A549 treated with dexamethasone at 1 μM for 4 hours (cell line): Measurements from ENCODE around the gene IQCE. TPM values are rescaled to one million over a fixed set of nuclear protein-coding genes. Genes with fewer than 3 reads are reported as not detected.

Experiments
- total RNA-seq: library from RNA; stranded (reverse); fragments of 200-300 nt; extraction: Qiagen RNA extraction; gene quantifications from 5 replicates; pipeline ENCODE4 v1.2.3, GENCODE V29; 2022

Gene IQCE, protein sequence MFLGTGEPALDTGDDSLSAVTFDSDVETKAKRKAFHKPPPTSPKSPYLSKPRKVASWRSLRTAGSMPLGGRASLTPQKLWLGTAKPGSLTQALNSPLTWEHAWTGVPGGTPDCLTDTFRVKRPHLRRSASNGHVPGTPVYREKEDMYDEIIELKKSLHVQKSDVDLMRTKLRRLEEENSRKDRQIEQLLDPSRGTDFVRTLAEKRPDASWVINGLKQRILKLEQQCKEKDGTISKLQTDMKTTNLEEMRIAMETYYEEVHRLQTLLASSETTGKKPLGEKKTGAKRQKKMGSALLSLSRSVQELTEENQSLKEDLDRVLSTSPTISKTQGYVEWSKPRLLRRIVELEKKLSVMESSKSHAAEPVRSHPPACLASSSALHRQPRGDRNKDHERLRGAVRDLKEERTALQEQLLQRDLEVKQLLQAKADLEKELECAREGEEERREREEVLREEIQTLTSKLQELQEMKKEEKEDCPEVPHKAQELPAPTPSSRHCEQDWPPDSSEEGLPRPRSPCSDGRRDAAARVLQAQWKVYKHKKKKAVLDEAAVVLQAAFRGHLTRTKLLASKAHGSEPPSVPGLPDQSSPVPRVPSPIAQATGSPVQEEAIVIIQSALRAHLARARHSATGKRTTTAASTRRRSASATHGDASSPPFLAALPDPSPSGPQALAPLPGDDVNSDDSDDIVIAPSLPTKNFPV
- total RNA-seq = 7.8 to 13.0 TPM (median 12.2 TPM) in 5 replicates

DNA sequence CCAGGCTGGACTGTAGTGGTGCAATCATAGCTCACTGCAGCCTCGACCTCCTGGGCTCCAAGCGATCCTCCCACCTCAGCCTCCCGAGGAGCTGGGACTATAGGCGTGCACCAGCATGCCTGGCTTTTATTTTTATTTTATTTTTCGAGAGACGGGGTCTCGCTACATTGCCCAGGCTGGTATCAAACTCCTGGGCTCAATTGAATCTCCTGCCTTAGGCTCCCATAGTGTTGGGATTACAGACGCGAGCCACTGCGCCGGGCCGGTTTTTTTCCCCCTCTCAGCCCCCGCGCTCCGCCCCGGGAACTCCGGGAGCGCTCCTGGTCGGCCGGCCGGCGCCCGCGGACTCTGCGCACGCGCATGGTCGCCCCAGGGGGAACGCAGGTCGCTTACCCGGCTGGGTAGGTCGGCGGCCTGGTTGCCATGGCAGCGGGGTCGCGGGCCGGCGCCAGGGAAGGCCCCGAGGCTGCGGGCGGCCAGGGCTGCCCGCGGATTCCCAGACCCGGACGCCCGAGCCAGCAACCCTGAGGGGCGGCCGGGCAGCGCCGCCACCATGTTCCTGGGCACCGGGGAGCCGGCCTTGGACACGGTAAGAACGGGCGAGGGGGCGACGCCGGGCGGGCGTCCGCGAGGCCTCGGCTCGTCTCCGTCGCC is at the start of gene IQCE:
TSS of gene IQCE (plus strand) at position 351 of the 654 bp plus-strand sequence. CDS start at position 554, 203 bp downstream.

DNA sequence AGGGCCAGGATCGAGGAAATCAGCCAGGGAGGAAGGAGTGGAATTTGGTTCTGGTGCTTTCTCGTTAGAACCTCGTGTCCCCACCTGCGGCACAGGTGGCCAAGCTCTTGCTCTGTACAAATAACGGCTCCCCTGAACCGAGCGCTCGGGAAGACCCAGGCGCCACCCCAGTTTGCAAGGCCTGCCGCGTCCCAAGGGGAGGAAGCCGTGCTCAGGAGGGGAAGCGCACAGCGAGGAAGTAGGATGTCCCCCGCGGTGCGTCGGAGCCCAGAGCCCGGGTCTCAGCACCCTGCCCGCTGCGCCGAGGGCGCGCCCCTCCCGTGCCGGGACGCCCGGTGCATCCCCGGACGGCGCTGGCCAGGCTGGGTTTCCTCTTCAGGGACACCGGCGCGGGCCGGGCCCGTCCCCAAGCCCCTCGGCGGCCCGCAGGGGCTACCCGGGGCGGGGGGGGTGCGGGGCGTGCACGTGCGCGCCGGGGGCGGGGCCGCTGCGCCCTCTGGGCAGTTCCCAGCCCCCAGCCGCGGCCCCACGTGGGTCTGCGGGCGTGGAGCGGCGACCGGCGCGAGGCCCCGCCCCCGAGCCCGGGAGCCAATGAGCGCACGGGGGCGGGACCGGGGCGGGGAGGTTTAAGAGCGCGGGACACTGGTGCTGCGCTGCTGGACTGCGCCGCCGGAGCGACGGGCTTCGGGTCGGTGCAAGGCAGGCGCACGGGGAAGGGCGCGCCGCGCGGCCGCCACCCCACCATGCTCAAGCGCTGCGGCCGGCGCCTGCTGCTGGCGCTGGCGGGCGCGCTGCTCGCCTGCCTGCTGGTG is 39.5 kb upstream of the IQCE start, which contains the start of gene LFNG:
TSS of gene LFNG (plus strand) at position 656 of the 812 bp plus-strand sequence. CDS start at position 744, 88 bp downstream.

DNA sequence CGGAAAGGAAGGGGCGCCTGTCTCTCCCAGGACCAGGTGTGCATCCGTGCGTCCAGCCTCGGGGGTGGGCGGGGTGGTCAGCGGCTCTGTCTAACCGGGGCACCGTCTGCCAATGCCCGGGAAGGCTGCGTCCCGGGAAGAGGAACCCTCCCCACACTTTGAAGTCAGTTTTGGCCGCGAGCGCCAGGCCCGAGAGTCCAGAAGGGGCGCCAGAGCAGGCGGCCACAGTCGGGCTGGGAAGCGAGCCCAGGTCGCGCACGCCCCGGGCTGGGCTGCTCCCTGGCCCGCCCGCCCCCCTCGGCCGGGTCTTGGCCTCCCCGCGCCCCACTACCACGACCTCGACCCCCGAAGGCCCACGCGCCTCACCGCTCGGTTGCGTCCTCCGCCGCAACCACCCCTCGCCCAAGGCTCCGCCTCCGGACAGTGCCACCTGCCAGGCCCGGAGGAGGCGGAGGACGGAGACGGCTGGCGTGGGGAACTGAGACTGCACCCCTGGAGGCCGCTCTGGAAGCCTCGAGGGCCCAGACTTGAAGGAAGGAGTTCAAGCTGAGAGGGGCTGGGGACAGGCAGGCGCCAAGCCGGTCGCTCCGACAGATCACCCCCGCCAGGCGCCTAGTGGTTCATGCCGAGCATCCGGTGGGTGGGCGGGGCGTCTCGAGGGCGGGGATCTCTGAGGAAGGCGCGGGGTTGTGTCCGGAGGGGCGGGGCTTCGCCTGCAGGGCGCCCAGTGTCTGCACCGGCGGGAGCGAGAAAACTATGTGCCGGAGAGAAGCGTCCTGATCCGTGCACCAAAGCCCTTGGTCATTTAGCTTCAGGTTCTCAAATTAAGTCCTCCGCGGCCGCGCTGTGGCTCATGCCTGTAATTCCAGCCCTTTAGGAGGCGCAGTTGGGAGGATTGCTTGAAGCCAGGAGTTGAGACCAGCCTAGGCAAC is 3.4 kb upstream of the IQCE start, which contains the start of gene BRAT1:
TSS of gene BRAT1 (minus strand) at position 404 of the 932 bp plus-strand sequence. CDS start 1,093 bp downstream, outside the sequence.

DNA sequence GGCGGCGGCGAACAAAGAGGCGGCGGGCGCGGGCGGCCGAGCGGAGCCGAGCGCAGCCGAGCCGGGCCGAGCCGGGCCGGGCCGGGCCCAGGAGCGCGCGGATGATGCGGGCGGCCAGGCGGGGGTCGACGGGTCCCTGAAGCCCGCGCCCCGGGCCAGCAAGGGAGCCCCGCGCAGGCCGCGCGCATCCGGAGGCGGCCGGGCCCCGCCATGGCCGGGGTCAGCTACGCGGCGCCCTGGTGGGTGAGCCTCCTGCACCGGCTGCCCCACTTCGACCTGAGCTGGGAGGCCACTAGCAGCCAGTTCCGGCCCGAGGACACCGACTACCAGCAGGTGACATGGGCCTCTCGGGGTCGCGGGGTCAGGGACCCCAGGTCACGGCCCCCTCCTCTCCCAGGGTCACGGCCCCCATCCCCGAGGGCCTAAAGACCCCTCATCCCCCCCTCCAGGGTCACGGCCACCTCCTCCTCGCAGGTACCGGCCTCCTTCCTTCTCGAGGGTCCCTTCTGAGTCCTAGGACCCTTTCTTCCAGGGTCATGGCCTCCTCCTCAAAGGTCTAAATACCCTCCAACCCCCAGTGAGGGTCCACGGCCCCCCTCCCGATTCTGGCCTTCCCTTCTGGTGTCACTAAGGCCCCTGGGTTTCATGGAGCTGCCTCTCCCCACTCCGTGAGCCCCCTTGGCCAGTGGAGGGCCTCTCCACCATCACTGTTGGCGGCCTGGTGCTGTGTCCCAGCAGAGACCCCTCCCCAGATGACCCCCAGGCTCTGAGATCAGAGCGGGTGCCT is 73.4 kb downstream of the IQCE start, which contains the start of gene TTYH3:
TSS of gene TTYH3 (plus strand) at position 41 of the 787 bp plus-strand sequence. CDS start at position 211, 170 bp downstream.

Other genes starting within 250 kb of the IQCE start
- 72.1 to 140 TPM (median 129 TPM) in 5 replicates for gene SNX8, start 244.5 kb upstream of the IQCE start, total RNA-seq
- gene EIF3B, start 204.2 kb upstream of the IQCE start, total RNA-seq = 237 to 252 TPM (median 244 TPM) in 5 replicates
- gene CHST12, start 155.4 kb upstream of the IQCE start, total RNA-seq = 7.0 to 14.4 TPM (median 11.8 TPM) in 5 replicates
- not detected in 5 replicates for gene GRIFIN, start 82.6 kb upstream of the IQCE start, total RNA-seq
- gene LFNG, start 39.2 kb upstream of the IQCE start, total RNA-seq = 9.4 to 18.4 TPM (median 15.7 TPM) in 5 replicates
- 18.6 to 33.1 TPM (median 32.1 TPM) in 5 replicates for gene BRAT1, start 3.5 kb upstream of the IQCE start, total RNA-seq
- gene TTYH3, start 73.0 kb downstream of the IQCE start, total RNA-seq = 31.0 to 59.3 TPM (median 54.6 TPM) in 5 replicates
- gene AMZ1, start 129.2 kb downstream of the IQCE start, total RNA-seq = 0.02 to 0.12 TPM (median 0.08 TPM) in 5 replicates